B cell (primary cell): Measurements from ENCODE around the gene RAB30. TPM values are rescaled to one million over a fixed set of nuclear protein-coding genes. Genes with fewer than 3 reads are reported as not detected.
A peak's percentile ranks its signal among the peaks of the same experiment; 100 is the strongest.

Source experiments
- ATAC-seq: fragments of 200-7000 bp; cut with Tn5 transposase; one replicate; pipeline ENCODE4 v1.10.0; 2021; ENCODE audit warnings: low read depth, mild to moderate bottlenecking, moderate number of reproducible peaks, moderate library complexity
- CTCF ChIA-PET: fragments of 350-600 bp; sonication (Branson Sonifier 250); formaldehyde crosslinking; loops from one replicate; lab custom pipeline; 2021; ENCODE audit warnings: antibody characterized with exemption, inconsistent platforms; lab: Charles Lee
- POLR2A ChIA-PET: fragments of 350-600 bp; sonication (Branson Sonifier 250); formaldehyde crosslinking; loops from one replicate; lab custom pipeline; 2021; ENCODE audit warnings: antibody characterized with exemption; lab: Charles Lee
- DNase-seq: peaks from one replicate; pipeline ENCODE4 v3.0.0; 2013
- H2AFZ ChIP-seq: 2 replicates; pipeline ENCODE4 v1.6.1; 2012; ENCODE audit warnings: mild to moderate bottlenecking, low read depth, low read length; ENCODE audit not compliant: insufficient read depth, poor library complexity, severe bottlenecking
- H3K27ac ChIP-seq, 2 donors: 1 replicate in 1 of 2; 2 replicates in 1 of 2; pipeline ENCODE4 v1.5.1; 2012 to 2013; ENCODE audit warnings: low read length in 2 of 2, mild to moderate bottlenecking in 2 of 2, moderate library complexity in 1 of 2
- H3K27me3 ChIP-seq, 4 experiments: fragments of 200-600 bp in 1 of 4; sonication (generic) in 1 of 4; replicated peaks in 1 of 4; 1 replicate in 2 of 4; 2 replicates in 2 of 4; pipeline versions ENCODE4 v1.6.1 to v1.7.0; 2013 to 2016; ENCODE audit warnings: low read length in 3 of 4, mild to moderate bottlenecking in 2 of 4, mixed read lengths in 1 of 4, moderate library complexity in 1 of 4; ENCODE audit not compliant: insufficient read depth in 4 of 4, control insufficient read depth in 3 of 4; ENCODE audit errors: control extremely low read depth in 1 of 4
- H3K36me3 ChIP-seq, 2 experiments: replicated peaks in 1 of 2; 1 replicate in 1 of 2; 2 replicates in 1 of 2; pipeline versions ENCODE4 v1.6.1 to v1.7.1; 2013; ENCODE audit warnings: low read length in 1 of 2; ENCODE audit not compliant: insufficient read depth in 2 of 2, control insufficient read depth in 1 of 2; ENCODE audit errors: control extremely low read depth in 1 of 2, extremely low read depth in 1 of 2
- H3K4me1 ChIP-seq, 2 donors: fragments of 200-600 bp in 1 of 2; sonication (generic) in 1 of 2; 1 replicate in 1 of 2; 2 replicates in 1 of 2; pipeline versions ENCODE4 v1.5.1 to v1.6.1; 2013 to 2017; ENCODE audit warnings: low read length in 2 of 2; ENCODE audit not compliant: control insufficient read depth in 2 of 2, insufficient read depth in 2 of 2
- H3K4me2 ChIP-seq: replicated peaks from 2 replicates; pipeline ENCODE3; 2012; ENCODE audit warnings: mild to moderate bottlenecking, low read depth, low read length; ENCODE audit not compliant: poor library complexity, severe bottlenecking
- H3K4me3 ChIP-seq, 5 experiments: fragments of 200-600 bp in 1 of 5; sonication (generic) in 1 of 5; 1 replicate in 3 of 5; 2 replicates in 2 of 5; pipeline versions ENCODE4 v1.5.1 to v1.7.0; 2011 to 2016; ENCODE audit warnings: low read length in 4 of 5, mild to moderate bottlenecking in 4 of 5, low read depth in 2 of 5, control low read depth in 1 of 5, moderate library complexity in 1 of 5; ENCODE audit not compliant: insufficient read depth in 1 of 5; ENCODE audit errors: control extremely low read depth in 1 of 5, extremely low read depth in 1 of 5
- H3K79me2 ChIP-seq: fragments of 200-600 bp; sonication (generic); one replicate; pipeline ENCODE4 v1.6.0; 2016; ENCODE audit warnings: low read length; ENCODE audit not compliant: control insufficient read depth, insufficient read depth
- H3K9ac ChIP-seq: fragments of 200-600 bp; sonication (generic); 2 replicates; pipeline ENCODE4 v1.6.1; 2017; ENCODE audit warnings: mild to moderate bottlenecking, low read length, moderate library complexity
- H3K9me3 ChIP-seq, 3 donors: one replicate each; pipeline versions ENCODE4 v1.6.1 to v1.7.1; 2013; ENCODE audit warnings: low read length in 2 of 3; ENCODE audit not compliant: control insufficient read depth in 2 of 3, insufficient read depth in 1 of 3; ENCODE audit errors: control extremely low read depth in 1 of 3
- H4K20me1 ChIP-seq: 2 replicates; pipeline ENCODE4 v1.6.0; 2012; ENCODE audit warnings: mild to moderate bottlenecking, low read length; ENCODE audit not compliant: insufficient read depth, control insufficient read depth, poor library complexity, severe bottlenecking
- H3K27ac Mint-ChIP-seq: one replicate; pipeline ENCODE4 v1.8.0; 2021; ENCODE audit warnings: mixed read lengths
- H3K27me3 Mint-ChIP-seq: one replicate; pipeline ENCODE4 v1.8.0; 2021; ENCODE audit warnings: mixed read lengths
- H3K4me1 Mint-ChIP-seq: one replicate; pipeline ENCODE4 v1.8.0; 2021; ENCODE audit warnings: mixed read lengths
- H3K4me3 Mint-ChIP-seq: one replicate; pipeline ENCODE4 v1.8.0; 2021; ENCODE audit warnings: mixed read lengths
- H3K9me3 Mint-ChIP-seq: one replicate; pipeline ENCODE4 v1.8.0; 2022; ENCODE audit warnings: mixed read lengths; ENCODE audit not compliant: insufficient read depth
- CTCF ChIP-seq: fragments of 200-600 bp; IDR thresholded peaks from one replicate; pipeline ENCODE4 v1.8.0; 2022; ENCODE audit warnings: antibody characterized with exemption, mild to moderate bottlenecking
- EZH2 ChIP-seq: IDR thresholded peaks from 2 replicates; pipeline ENCODE4 v1.6.1; 2012; ENCODE audit warnings: borderline replicate concordance, low read depth, mild to moderate bottlenecking, moderate library complexity, low read length; ENCODE audit not compliant: insufficient read depth, poor library complexity, severe bottlenecking
- WGBS: methylation state at CpG from one replicate; pipeline ENCODE4 v1.1.5; 2013; ENCODE audit warnings: missing lambda C conversion rate; ENCODE audit not compliant: insufficient coverage; 5-methylcytosine and 5-hydroxymethylcytosine counted together
- intact Hi-C: fragments of 100-400 bp; cut with micrococcal nuclease; formaldehyde crosslinking; loops from one replicate; pipeline ENCODE4 v1.10.0; 2022
- polyA plus RNA-seq: library from polyadenylated mRNA; depleted of rRNA; stranded (reverse); fragments of >200 nt; gene quantifications from 2 replicates; pipeline ENCODE4 v1.2.3, GENCODE V29; 2012
- total RNA-seq, 2 donors: library from RNA; stranded (reverse); fragments of 120-200 nt in 1 of 2; gene quantifications; 1 replicate in 1 of 2; 2 replicates in 1 of 2; pipeline versions ENCODE4 v1.2.3 to v1.2.4, GENCODE V29; 2013 to 2022

Gene RAB30
- total and polyA plus RNA-seq, 2 donors (not counting 1 experiment from before 2014, with no cell fraction given): 26.6 to 214 TPM

DNA sequence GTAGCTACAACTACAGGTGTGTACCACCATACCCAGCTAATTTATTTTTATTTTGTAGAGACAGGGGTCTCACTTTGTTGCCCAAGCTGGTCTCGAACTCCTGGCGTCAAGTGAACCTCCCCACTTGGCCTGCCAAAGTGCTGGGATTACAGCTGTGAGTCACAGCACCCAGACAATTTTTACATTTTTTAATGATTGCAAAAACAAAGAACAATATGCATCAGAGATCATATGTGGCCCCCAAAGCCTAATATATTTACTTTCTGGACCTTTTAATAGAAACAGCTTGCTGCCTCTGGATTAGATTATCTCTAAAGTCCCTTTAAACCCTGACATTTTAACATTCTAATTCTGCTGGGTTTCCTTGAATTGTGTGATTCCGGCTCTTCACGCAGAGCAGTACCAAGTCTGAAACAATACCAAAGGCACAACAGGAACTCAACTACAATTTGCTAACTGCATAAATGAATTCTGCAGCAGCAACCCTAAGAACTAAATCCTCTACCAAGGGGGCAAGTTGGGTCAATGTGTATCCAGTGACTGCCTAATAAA lies 25.0 kb downstream of the RAB30 start:
- Histone ChIP-seq H2AFZ (no peak overlapping the region), H3K4me1 (peaks cover 64 to 80% of the 10 kb centered on the region in 2 donors), H3K4me3 (no peak overlapping the region), H3K27me3 (no peaks in the 10 kb centered on the region), H3K36me3 (peaks cover 4 to 11% of the 10 kb centered on the region in 2 experiments), H3K27ac (peak overlapping the region in 1 of 2 donors; percentile 49), H3K4me2 (peak overlapping the region; percentile 25), H4K20me1 (peaks cover 56% of the 10 kb centered on the region), H3K9me3 (peaks cover 0 to 7% (median 5%) of the 10 kb centered on the region in 3 donors), H3K79me2 (peaks cover 100% of the 10 kb centered on the region), H3K9ac (no peak overlapping the region)
- TF ChIP-seq CTCF: no peak
- TF ChIP-seq EZH2: no peak
- intact Hi-C loops: no loop called here
- ChIA-PET CTCF (interaction anchor here (1.0 to 1.6 kb wide), 6 partner anchors 10 to 203 kb away, joined by 3 to 8 read pairs (median 4); no protein-coding TSS in a partner anchor), POLR2A (interaction anchor here (0.7 to 1.5 kb wide), 2 partner anchors 10 to 15 kb away, joined by 3 to 8 read pairs; no protein-coding TSS in a partner anchor)
- 97% methylated on average over 4 of the region's 4 CpGs for WGBS
- no peak overlapping the region for H3K4me3 Mint-ChIP-seq
- ATAC-seq: no peak
- DNase-seq: no peak
- H3K4me1 Mint-ChIP-seq: peaks cover 82% of the 10 kb centered on the region
- no peaks in the 10 kb centered on the region for H3K9me3 Mint-ChIP-seq
- no peaks in the 10 kb centered on the region for H3K27me3 Mint-ChIP-seq
- peak overlapping the region; percentile 54 for H3K27ac Mint-ChIP-seq
